ENCODE results near the gene DOCK2.

The DOCK2 gene

GRCh38 chr5:169956126-169956525 is 319.1 kb downstream of the DOCK2 start:
- DNase-seq, result no peak

GRCh38 chr5:169956756-169957155 is 319.7 kb downstream of the DOCK2 start:
- no peak for DNase-seq

GRCh38 chr5:169958278-169958677 is 321.2 kb downstream of the DOCK2 start:
- DNase-seq, result no peak

- no peak for DNase-seq
Observed at GRCh38 chr5:169960659-169961058, 323.6 kb downstream of the DOCK2 start.

- DNase-seq, result no peak
Observed at GRCh38 chr5:169964246-169964645, 327.2 kb downstream of the DOCK2 start.

GRCh38 chr5:169970339-169970738 is 333.3 kb downstream of the DOCK2 start:
- DNase-seq, result no peak

- DNase-seq, result no peak
Observed at GRCh38 chr5:169970911-169971765, 334.1 kb downstream of the DOCK2 start.

GRCh38 chr5:169971780-169972179 is 334.7 kb downstream of the DOCK2 start:
- no peak for DNase-seq

- DNase-seq, result no peak
Observed at GRCh38 chr5:169973056-169973455, 336.0 kb downstream of the DOCK2 start.

GRCh38 chr5:169974121-169974770 is 337.2 kb downstream of the DOCK2 start:
- no peak for DNase-seq

- DNase-seq, result no peak
Observed at GRCh38 chr5:169978714-169979113, 341.6 kb downstream of the DOCK2 start.

- no peak for DNase-seq
Observed at GRCh38 chr5:169979871-169980270, 342.8 kb downstream of the DOCK2 start.

- DNase-seq, result no peak
Observed at GRCh38 chr5:169980418-169981053, 343.5 kb downstream of the DOCK2 start, which contains the start of gene INSYN2B. TSS of gene INSYN2B (minus strand) at chr5:169980495. CDS start at chr5:169883898, 96,597 bp downstream.

GRCh38 chr5:169988206-169988605 is 351.1 kb downstream of the DOCK2 start:
- no peak for DNase-seq

- no peak for DNase-seq
Observed at GRCh38 chr5:169988947-169989346, 351.9 kb downstream of the DOCK2 start.

- no peak for DNase-seq
Observed at GRCh38 chr5:169989365-169989764, 352.3 kb downstream of the DOCK2 start.

GRCh38 chr5:169991115-169991869 is 354.2 kb downstream of the DOCK2 start:
- DNase-seq, result no peak

GRCh38 chr5:169992789-169993484 is 355.9 kb downstream of the DOCK2 start:
- DNase-seq, result no peak

GRCh38 chr5:169993485-169993790 is 356.4 kb downstream of the DOCK2 start:
- no peak for DNase-seq

- DNase-seq, result no peak
Observed at GRCh38 chr5:169997798-169998197, 360.7 kb downstream of the DOCK2 start.

- no peak for DNase-seq
Observed at GRCh38 chr5:169999621-170000020, 362.5 kb downstream of the DOCK2 start.

GRCh38 chr5:170000155-170000554 is 363.1 kb downstream of the DOCK2 start:
- no peak for DNase-seq

GRCh38 chr5:170006021-170006420 is 368.9 kb downstream of the DOCK2 start:
- no peak for DNase-seq

Measured in activated T-cell treated with anti-CD3 and anti-CD28 coated beads for 4 hours (primary cell).